Testis (tissue), 2 donors: ENCODE measurements around the gene BCAS3.

Experiments used
- POLR2A ChIP-seq: fragments of 450-650 bp; IDR thresholded peaks from one replicate; pipeline ENCODE4 v1.6.1; 2017; ENCODE audit warnings: antibody characterized with exemption, mild to moderate bottlenecking, moderate library complexity
- TF ChIP-seq, protein P1 (sequence below), 3 experiments: fragments of 450-650 bp in 2 of 3; fragments of 200-600 bp in 1 of 3; sonication (generic) in 1 of 3; IDR thresholded peaks; one replicate each; pipeline ENCODE4 v1.5.1; 2016 to 2019; ENCODE audit warnings: antibody characterized with exemption in 3 of 3, mild to moderate bottlenecking in 2 of 3, moderate library complexity in 1 of 3

DNA sequence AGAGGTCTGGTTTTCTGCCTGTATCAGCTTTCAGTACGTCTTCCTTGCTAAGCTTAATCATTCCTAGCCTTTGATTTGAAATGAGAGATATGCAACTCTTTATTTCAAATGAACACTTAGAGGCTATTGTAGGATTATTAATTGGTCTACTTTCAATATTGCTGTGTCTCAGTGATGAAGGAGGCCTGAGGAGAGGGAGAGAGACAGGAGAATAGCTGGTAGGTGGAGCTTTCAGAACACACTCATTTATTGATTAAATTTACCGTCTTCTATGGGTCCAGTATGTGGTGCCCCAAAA is 187.0 kb downstream of the BCAS3 start:
- TF ChIP-seq, protein P1, sequence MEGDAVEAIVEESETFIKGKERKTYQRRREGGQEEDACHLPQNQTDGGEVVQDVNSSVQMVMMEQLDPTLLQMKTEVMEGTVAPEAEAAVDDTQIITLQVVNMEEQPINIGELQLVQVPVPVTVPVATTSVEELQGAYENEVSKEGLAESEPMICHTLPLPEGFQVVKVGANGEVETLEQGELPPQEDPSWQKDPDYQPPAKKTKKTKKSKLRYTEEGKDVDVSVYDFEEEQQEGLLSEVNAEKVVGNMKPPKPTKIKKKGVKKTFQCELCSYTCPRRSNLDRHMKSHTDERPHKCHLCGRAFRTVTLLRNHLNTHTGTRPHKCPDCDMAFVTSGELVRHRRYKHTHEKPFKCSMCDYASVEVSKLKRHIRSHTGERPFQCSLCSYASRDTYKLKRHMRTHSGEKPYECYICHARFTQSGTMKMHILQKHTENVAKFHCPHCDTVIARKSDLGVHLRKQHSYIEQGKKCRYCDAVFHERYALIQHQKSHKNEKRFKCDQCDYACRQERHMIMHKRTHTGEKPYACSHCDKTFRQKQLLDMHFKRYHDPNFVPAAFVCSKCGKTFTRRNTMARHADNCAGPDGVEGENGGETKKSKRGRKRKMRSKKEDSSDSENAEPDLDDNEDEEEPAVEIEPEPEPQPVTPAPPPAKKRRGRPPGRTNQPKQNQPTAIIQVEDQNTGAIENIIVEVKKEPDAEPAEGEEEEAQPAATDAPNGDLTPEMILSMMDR (IDR thresholded peaks at IDR 0.05): no peak
- no peak for TF ChIP-seq POLR2A
